ENCODE measurements around the gene PPM1M.

PPM1M gene

DNA sequence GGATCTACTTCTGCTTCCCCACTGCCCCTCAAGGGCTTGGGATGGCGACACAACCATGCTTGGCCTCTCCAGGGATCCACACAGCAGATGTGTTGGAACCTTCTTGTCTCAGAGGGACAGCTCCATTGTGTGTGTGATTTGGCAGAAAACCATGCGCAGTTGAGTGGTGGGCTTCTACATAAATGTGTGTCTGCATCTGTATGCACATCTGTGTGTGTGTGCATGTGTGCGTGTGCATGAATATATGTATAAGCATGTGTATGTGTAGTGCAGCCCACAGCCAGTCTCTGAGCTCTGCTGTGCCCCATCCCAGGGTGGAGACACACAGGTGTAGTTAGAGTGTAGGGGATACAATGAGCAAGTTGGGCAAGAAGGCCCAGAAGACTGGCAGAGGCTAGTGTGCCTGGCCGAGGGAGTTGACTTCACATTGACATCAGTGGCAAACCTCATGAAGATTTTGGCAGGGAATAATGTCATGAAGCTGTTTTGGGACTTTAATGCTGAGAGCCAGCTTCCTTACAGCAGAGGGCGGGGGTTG, 50.2 kb downstream of the PPM1M start:
- DNase-seq (ENCODE audit: low read depth in 2 of 2) = no peak

DNA sequence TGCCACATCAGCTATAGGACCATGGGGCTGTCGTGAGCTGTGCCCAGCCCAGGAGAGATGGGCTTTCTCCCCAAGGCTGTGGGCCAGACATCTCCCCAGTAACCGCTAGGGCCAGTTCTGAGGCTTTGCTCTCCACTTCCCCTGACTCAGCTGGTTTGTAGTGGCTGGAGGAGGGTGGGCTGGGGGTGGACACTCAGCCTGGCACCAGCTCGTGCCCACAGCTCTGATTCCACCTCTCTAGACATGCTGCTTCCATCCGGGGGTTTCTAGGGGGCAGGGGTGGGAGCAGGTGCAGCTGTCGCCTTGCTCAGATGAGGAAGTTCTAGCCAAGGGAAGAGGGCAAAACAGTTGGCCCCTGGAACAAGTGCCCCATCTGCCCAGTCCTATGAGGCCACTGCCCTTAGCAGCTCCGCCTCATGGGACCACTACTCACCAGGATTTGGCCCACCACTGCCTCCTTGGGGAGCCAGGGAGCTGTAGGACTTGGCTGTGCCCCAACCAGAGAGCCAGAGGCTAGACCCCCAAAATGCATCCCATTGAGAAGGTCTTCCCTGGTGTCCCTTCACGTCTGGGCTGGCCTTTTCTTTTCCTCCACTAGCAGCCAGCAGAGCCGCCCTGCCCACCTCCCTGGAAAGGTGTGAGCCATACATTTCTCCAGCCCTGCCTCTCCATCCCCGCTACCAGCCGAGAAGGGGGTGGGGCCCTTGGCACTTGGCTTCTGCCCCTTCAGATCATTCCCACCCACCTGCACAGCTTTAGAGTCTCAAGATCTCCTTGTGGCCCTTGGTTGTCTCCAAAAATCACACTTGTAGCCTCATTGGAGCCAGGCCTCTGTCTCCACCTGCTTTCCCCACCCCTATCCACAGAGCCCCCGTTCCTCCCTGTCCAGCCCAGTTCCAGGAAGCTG, 51.9 kb downstream of the PPM1M start:
- no peak for DNase-seq (ENCODE audit: low read depth in 2 of 2)

DNA sequence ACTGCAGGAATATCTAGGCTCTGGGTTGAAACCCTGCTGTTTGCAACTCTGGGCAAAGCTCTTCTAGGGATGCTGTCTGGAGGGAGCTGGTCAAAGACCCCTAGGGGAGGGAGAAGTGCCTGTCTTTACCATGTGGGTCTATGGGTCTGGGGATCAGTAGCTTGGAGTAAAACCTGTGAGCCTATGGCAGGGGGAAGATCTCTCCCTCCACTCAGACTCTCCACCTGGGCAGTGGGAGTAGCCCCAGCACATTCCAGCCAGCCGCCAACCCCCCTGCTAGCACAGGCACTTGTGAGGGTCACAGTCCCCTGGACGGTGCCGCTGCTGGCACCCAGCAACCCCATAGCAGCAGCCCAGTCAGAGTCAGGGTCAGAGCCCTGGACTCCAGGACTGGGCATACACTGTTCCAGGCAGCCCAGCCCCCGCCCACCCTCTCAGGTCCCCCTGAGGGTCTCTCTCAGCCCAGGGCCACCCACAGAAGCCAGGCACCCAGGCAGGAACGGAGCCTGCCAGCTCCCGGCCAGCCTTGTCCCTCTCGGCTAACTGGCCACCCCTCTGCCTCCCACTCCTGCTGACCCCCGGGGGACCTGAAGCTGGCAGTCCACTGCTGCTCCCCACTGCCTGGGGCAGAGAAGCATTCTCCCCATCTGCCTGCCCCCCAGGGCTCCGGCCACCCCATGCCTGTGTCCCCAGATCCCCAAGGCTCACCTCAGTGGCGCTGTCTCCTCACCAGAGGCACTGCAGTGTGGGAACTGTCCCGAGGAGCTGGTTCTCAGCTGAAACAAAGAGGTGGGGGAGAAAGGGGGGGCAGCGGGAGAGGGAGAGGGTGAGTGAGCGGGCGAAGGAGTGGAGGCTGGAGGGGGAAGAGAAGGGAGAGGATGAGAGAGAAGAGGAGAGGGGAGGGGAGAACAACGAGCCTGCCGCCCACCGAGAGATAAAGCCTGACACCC, 52.9 kb downstream of the PPM1M start:
- DNase-seq (ENCODE audit: low read depth in 2 of 2) = no peak

DNA sequence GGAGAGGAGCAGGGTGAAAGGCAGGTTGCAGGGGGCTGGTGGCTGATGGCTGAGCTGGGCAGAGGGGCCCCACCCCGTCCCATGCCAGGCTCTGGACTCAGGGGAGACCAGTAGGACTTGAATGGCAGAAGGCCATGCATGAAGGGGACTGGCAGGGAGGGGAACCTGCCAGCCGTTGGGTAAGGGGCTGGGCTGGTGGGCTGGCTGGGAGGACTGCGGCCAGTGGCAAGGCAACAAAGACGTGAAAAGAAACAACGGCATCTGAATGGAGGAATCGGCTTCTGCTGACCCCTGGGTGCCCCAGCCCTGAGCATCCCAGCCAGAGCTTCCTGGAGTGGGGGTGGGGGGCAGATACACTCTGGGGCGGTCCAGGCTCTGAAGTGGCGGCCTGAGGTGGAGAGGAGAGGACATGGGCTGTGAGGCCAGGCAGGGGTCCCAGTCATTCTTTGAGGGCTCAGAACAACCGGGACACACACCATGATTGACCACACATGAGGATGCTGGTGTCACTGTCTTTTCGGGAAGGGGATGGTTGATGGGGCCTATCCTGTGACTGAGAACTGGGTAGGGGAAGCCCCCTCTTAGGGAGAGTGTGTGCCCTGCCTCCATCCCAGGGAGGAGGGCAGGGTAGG, 53.8 kb downstream of the PPM1M start:
- DNase-seq (ENCODE audit: low read depth in 2 of 2) = no peak

Measured in activated CD8-positive, alpha-beta memory T cell treated with anti-CD3 and anti-CD28 coated beads for 4 hours (primary cell).